GM18517 (cell line): ENCODE measurements around the gene LAPTM5.
"Not testable (repeated sequence)": the region's sequence is repeated elsewhere in the genome, so short reads cannot be mapped to it uniquely, and the experiment has no call there.

ENCODE experiments used
- ATAC-seq: cut with Tn5 transposase; IDR thresholded peaks from one replicate; pipeline ENCODE4 v1.9.1; 2021; ENCODE audit warnings: mild to moderate bottlenecking, moderate library complexity; ENCODE audit not compliant: unreplicated experiment

Gene LAPTM5

GRCh38 chr1:30701258-30701633, 56.3 kb downstream of the LAPTM5 start:
- ATAC-seq: no peak

GRCh38 chr1:30700528-30701257, 56.9 kb downstream of the LAPTM5 start:
- no peak for ATAC-seq

GRCh38 chr1:30699762-30700161, 57.8 kb downstream of the LAPTM5 start:
- no peak for ATAC-seq

- no peak for ATAC-seq
Observed at GRCh38 chr1:30698401-30698981, 59.1 kb downstream of the LAPTM5 start.

- ATAC-seq: no peak
Observed at GRCh38 chr1:30697571-30698376, 59.8 kb downstream of the LAPTM5 start.

GRCh38 chr1:30696831-30697230, 60.7 kb downstream of the LAPTM5 start:
- no peak for ATAC-seq

- ATAC-seq: no peak
Observed at GRCh38 chr1:30695439-30695841, 62.1 kb downstream of the LAPTM5 start.

GRCh38 chr1:30694280-30695175, 63.0 kb downstream of the LAPTM5 start:
- ATAC-seq: no peak

- no peak for ATAC-seq
Observed at GRCh38 chr1:30693822-30694221, 63.8 kb downstream of the LAPTM5 start.

GRCh38 chr1:30693366-30693765, 64.2 kb downstream of the LAPTM5 start:
- ATAC-seq: no peak

- no peak for ATAC-seq
Observed at GRCh38 chr1:30692948-30693301, 64.6 kb downstream of the LAPTM5 start.

- no peak for ATAC-seq
Observed at GRCh38 chr1:30692201-30692947, 65.2 kb downstream of the LAPTM5 start.

- no peak for ATAC-seq
Observed at GRCh38 chr1:30691480-30691879, 66.1 kb downstream of the LAPTM5 start.

GRCh38 chr1:30689901-30690645, 67.5 kb downstream of the LAPTM5 start:
- no peak for ATAC-seq

- no peak for ATAC-seq
Observed at GRCh38 chr1:30688920-30689794, 68.4 kb downstream of the LAPTM5 start.

GRCh38 chr1:30688516-30688915, 69.1 kb downstream of the LAPTM5 start:
- not testable (repeated sequence) for ATAC-seq

GRCh38 chr1:30687886-30688285, 69.7 kb downstream of the LAPTM5 start:
- no peak for ATAC-seq

- ATAC-seq: no peak
Observed at GRCh38 chr1:30686236-30686935, 71.2 kb downstream of the LAPTM5 start.
